Activated effector memory CD4-positive, alpha-beta T cell treated with anti-CD3 and anti-CD28 coated beads, Interleukin-2, amount 50 U/mL, for 16 hours (primary cell): ENCODE measurements around the gene DEFB125.
"Not testable (repeated sequence)": the region's sequence is repeated elsewhere in the genome, so short reads cannot be mapped to it uniquely, and the experiment has no call there.

Experiments
- DNase-seq: peaks from one replicate; pipeline ENCODE4 v3.0.0-alpha.2; 2020

DEFB125 gene, protein sequence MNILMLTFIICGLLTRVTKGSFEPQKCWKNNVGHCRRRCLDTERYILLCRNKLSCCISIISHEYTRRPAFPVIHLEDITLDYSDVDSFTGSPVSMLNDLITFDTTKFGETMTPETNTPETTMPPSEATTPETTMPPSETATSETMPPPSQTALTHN

DNA sequence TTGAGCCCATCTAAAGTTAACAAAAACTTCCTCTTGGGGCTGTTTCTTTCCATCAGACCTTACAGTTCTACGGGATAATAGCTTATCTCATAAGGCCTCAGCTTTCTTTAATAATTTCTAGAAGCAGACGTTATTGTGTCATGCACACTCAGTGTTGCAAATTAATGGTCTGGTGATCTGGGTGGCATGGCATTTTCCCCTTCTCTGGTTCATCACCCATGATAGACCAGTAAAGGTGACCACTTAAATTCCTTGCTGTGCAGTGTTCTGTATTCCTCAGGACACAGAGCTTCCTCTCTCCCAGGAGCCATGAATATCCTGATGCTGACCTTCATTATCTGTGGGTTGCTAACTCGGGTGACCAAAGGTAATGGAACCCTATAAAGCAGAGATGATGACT lies at the start of gene DEFB125:
TSS of gene DEFB125 (plus strand) at position 272 of the 400 bp plus-strand sequence. CDS start at position 310, 38 bp downstream.
- no peak for DNase-seq

DNA sequence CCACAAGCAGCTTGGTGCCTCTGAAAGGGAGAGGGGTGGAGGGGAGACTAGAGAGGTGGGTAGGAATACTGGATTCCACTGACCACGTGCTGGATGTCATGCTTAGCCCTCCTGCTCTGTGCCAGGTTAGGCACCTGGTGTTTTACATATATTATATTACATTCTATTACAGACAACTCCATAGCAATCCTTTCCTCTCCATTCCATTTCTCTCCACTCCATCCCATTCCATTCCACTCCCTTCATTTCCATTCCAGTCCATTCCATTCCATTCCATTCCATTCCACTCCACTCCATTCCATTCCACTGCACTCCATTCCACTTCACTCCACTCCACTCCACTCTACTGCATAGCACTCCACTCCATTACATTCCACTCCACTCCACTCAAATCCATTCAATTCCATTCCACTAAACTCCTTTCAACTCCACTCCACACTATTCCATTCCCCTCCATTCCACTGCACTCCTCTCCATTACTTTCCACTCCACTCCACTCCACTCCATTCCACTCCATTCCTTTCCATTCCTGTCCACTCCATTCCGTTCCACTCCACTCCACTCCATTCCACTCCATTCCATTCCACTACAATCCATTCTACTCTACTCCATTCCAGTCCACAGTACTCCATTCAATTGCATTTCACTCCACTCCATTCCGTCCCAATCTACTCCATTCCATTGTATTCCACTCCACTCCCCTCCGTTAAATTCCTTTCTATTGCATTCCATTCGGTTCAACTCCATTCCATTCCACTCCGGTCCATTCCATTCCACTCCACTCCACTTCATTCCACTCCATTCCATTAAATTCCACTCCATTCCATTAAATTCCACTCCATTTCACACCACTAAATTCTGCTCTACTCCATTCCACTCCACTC lies 27.2 kb upstream of the DEFB125 start:
- no peak for DNase-seq

DNA sequence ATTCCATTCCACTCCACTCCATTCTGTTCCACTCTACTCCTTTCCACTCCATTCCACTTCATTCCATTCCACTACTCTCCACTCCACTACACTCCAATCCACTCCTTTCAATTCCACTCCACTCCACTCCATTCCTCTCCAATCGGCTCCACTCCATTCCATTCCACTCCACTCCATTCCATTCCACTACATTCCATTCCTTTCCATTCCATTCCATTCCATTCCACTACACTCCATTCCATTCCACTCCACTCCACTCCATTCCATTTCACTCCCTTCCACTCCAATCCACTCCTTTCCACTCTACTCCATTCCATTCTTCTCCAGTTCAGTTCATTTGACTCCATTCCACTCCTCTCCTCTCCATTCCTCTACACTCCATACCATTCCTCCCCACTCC lies 26.2 kb upstream of the DEFB125 start:
- no peak for DNase-seq

DNA sequence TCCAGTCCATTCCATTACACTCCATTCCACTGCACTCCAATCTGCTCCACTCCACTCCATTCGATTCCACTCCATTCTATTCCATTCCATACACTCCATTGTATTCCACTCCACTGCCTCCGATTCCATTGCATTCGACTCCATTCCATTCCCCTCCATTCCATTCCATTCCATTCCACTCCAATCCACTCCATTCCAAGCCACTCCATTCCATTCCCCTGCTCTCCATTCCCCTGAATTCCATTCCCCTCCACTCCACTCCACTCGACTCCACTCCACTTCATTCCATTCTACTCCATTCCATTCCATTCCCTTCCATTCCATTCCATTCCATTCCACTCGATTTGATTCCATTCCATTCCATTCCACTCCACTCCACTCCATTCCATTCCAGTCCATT lies 25.7 kb upstream of the DEFB125 start:
- DNase-seq = no peak

DNA sequence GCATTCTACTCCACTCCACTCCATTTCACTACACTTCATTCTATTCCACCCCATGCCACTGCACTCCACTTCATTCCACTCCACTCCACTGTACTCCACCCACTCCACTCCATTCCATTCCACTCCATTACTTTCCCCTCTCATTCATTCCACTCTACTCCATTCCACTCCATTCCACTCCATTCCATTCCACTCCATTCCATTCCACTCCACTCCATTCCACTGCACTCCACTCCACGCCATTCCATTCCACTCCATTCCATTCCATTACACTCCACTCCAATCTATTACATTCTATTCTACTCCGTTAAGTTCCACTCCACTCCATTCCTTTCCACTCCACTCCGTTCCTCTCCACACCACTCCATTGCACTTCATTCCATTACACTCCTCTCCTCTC lies 25.0 kb upstream of the DEFB125 start:
- no peak for DNase-seq

DNA sequence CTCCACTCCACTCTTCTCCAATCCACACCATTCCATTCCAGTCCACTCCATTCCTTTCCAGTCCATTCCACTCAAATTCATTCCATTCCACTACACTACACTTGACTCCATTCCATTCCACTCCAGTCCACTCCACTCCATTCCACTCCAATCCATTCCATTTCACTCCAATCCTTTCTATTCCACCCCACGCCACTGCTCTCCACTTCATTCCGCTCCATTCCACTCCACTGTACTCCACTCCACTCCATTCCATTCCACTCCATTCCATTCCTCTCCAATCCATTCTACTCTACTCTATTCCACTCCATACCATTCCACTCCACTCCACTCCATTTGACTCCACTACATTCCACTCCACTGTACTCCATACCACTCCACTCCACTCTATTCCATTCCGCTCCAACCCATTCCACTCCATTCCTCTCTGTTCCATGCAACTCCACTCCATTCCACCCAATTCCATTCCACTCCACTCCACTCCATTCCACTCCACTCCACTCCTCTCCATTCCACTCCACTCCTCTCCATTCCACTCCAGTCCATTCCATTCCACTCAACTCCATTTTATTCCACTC lies 23.4 kb upstream of the DEFB125 start:
- DNase-seq = no peak

DNA sequence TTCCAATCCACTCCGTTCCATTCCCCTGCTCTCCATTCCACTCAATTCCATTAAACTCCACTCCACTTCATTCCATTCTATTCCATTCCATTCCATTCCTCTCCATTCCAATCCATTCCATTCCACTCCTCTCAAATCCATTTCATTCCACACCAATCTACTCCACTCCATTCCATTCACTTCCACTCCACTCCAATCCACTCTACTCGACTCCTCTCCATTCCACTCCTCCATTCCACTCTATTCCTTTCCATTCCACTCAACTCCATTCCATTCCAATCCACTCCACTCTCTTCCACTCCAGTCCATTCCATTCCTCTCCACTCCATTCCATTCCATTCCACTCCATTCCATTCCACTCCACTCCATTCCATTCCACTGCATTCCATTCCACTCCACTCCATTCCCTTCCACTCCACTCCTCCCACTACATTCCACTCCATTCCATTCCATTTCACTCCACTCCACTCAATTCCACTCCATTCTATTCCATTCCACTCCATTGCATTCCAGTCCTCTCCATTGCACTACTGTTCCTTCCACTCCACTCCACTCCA lies 22.6 kb upstream of the DEFB125 start:
- DNase-seq = no peak

DNA sequence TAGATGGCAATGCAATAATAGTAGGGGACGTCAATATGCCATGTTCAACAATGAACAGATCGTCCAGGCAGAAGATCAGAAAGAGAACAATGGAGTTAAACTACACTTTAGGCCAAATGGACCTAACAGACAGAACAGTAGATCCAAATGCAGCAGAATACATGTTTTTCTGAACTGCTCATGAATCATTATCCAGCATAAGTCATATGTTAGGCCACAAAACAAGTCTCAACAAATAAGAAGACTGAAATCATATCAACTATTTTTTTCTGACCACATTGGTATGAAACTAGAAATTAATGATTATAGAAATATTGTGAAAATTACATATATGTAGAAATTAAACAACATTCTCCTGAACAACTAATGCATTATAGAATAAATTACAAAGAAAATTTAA lies 10.2 kb upstream of the DEFB125 start:
- no peak for DNase-seq

DNA sequence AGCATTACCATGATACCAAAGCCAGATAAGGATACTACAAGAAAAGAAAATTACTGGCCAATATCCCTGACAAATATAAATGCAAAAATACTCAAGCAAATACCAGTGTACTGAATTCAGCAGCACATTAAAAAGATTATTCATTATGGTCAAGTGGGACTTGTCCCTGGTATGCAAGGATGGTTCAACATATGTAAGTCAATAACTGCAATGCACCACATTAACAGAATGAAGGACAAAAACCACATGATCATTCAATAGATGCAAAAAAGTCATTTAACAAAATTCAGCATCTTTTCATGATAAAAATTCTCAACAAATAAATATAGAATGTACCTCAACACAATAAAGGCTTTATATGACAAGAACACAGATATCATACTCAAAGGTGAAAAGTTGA lies 9.1 kb upstream of the DEFB125 start:
- DNase-seq = no peak

DNA sequence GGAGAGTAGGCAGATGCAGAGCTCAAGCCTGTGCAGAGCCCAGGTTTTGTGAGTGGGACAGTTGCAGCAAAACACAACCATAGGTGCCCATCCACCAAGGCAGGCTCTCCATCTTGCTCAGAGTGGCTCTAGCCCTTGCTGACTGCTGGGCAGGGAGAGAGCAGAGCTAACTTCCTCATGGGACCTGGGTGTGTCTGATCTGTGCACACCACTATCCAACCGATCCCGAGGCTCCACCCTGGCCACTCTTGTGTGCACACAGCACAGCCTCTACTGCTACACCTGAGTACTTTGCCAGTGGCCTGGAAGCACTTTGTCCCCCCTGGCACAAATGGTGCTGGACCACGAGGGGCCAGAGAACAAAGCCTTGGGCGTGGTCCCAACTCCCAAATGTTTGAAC lies 7.9 kb upstream of the DEFB125 start:
- no peak for DNase-seq

DNA sequence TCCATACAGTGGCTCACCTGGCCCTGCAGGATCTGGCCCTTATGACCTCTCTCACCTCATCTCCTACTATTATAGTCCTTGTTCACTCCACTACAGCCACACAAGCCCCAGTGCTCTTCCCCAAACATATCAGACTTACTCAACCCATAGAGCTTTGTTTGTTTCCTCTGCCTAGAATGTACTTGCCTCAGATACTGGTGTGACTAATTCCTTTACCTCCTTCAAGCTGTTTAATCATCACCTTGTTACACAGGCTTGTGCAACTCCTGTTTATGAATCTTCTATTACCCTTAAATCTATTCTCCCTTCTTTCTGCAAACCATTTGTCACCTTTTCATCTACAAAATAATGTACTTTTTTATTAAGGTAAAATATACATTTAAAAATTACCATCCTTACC lies 3.2 kb downstream of the DEFB125 start:
- no peak for DNase-seq

DNA sequence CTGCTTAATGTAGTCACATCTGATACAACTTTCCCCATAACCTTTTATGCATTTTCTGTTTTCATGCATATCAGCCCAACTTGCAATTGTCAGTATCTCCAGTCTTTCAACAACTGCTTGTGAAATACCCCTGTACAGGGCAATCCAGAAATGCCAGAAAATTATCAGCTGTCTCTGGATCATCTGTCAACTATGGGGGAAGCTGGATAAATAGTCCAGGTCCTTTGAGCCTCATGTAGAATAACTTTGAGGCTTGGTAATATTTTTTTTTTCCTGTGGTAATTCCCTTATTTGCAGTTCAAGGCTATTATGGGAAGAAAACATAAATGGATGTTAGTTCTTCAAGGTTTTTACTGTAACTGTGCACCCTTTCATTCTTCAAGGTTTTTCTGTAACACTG lies 6.2 kb downstream of the DEFB125 start:
- DNase-seq = no peak

DNA sequence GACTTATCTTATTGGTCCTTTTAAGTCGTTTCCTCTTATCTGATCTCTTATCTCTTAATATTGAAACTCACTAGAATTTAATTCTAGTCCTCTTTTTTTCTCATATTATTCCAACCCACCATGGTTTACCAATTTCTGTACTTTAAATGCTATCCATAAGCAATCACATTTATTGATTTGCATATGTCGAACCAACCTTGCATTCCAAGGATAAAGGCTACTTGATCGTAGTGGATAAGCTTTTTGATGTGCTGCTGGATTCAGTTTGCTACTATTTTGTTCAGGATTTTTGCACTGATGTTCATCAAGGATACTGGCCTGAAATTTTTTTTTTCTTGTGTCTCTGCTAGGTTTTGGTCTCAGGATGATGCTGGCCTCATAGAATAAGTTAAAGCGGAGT lies 7.7 kb downstream of the DEFB125 start:
- DNase-seq = no peak

DNA sequence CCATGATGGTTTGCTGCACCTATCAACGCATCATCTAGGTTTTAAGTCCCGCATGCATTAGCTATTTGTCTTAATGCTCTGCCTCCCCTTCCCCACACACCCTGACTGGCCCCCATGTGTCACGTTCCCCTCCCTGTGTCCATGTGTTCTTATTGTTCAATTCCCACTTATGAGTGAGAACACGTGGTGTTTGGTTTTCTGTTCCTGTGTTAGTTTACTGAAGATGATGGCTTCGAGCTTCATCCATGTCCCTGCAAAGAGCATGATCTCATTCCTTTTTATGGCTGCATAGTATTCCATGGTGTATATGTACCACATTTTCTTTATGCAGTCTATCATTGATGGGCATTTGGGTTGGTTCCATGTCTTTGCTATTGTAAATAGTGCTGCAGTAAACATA lies 10.2 kb downstream of the DEFB125 start:
- not testable (repeated sequence) for DNase-seq

DNA sequence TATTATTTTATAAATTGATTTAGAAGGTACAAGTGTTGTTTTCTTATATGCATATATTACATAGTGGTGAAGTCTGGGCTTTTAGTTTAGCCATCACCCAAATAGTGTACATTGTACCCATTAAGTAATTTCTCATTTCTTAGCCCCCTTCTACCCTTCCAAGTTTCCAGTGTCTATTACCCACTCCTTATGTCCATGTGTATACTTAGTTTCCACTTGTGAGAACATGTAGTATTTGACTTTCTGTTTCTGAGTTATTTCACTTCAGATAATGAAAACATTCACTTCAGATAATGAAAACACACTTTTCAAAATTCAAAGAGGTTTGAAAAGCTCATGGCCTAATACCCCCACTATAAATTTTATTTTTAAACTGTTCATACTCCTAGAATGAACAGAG lies 14.5 kb downstream of the DEFB125 start:
- DNase-seq = no peak

DNA sequence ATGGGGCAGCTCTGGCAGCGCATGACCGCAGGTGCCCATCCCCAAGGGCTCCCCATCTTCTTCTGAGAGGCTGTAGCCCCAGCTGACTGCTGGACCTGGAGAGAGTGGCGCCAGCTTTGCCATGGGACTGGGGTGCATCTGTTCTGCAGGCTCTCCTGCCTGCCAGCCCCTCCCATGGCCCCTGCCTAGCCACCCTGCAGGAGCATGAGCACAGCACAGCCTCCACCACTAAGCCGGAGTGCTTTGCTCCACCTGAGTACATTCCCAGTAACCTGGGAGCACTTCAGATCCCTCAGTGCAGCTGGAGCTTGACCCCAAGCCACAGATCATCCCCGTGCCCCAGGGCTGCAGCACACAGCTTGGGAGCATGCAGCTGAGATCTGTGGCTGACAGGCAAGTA lies 16.0 kb downstream of the DEFB125 start:
- DNase-seq = no peak

DNA sequence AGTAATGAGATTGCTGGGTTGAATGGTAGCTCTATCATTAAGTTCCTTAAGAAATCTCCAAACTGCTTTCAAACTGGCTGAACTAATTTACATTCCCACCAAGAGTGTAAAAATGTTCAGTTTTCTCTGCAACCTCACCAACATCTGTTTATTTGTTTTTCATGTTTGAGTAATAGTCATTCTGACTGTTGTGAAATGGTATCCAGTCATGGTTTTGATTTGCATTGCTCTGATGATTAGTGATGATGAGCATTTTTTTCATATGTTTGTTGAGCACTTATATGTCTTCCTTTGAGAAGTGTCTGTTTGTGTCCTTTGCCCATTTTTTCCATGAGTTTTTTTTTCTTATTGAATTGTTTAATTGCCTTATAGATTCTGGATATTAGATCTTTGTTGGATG lies 24.9 kb downstream of the DEFB125 start:
- DNase-seq = no peak

DNA sequence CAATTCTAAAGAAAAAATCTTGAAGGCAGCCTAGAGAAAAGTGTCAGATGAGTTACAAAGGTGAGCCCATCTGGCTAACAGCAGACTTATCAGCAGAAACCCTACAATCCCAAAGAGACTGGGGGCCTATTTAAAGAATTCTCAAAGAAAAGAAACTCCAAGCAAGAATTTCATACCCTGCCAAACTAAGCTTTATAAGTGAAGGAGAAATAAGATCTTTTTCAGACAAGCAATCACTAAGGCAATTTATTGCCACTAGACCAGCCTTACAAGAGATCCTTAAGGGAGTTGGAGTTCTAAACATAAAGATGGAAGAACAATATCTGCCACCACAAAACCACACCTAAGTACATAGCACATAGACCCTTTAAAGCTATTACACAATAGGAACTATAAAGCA lies 30.0 kb downstream of the DEFB125 start:
- no peak for DNase-seq

DNA sequence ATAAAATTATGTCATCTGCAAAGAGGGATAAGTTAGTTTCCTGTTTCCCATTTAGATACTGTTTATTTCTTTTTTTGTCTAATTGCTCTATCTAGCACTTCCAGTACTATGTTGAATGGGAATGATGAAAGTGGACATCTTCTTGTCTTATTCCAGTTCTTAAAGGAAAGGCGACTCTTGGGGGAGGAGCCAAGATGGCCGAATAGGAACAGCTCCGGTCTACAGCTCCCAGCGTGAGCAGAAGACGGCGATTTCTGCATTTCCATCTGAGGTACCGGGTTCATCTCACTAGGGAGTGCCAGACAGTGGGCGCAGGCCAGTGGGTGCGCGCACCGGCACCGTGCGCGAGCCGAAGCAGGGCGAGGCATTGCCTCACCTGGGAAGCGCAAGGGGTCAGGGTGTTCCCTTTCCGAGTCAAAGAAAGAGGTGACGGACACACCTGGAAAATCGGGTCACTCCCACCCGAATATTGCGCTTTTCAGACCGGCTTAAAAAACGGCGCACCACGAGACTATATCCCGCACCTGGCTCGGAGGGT lies 42.4 kb downstream of the DEFB125 start:
- DNase-seq = not testable (repeated sequence)

DNA sequence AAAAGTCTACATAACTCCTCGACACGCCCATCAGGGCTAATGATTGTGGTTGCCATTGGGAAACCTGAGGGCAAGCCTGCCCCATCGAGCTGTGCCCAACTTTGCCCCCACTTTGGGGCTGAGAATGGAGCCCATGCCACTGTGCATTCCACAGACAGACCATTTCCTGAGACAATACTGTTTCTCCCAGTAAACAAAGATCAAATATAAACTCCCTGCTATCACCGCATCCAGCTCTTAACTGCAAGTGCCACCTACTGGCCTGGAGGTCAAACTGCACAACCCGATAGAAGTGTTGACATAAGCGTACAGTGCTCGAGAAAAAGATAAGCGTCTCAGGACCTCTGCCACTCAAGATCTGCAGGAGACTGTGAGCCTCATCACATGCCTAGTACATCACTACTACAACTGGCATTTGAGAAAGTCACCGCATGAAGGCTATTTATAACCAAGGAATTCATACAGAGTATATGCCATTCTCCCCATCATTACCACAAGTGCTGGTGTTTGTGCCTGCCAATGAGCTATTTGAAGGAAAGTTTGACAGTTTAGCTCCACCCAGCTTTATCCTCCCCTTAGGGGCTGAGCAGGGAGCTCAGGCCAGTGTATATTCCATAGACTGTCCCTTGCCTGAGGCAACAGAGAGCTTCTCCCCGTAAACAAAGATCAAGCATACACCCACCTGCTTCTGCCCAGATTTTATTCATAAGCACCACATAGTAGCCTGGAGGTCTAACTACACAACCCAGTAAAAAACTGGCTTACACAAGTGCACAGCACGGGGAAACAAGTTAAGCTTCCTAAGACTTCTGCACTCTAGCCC lies 50.4 kb downstream of the DEFB125 start:
- DNase-seq = no peak

DNA sequence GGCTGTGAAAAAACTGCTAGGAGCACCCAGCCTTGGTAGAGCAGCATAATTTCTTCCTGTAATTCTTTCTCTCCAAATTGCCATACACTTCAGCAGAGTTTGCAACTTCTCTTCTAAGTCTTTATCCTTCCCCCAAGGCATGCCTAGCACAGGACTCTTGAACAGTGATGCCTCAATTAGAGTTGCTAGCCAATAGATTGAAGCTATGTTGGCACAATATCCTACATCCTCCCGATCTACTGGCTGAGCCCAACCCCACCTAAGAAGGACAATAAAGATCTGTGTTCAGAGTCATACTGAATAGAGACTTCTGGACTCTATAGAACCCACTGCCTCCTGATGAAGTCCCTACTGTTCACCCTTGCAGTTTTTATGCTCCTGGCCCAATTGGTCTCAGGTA lies 54.8 kb downstream of the DEFB125 start, which contains the start of gene DEFB126:
TSS of gene DEFB126 (plus strand) at position 301 of the 400 bp plus-strand sequence. CDS start at position 340, 39 bp downstream.
- no peak for DNase-seq

DNA sequence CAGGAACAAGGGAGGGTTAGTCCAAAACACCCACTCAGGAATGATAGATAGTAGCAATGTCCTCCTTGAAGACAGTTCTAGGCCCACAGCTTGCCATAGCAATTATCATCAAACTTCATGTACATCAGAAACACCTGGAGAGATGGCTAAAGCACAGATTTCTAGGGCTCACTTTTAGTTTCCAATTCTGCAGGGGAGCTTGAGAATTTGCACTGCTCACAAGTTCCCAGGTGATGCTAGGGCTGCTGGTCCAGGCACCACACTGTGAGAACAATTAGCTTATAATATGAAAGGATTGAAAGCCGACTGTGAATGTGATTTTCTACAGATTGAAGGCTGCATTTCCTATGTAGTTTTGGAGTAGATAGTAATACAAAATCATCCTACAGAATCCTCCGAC lies 58.4 kb downstream of the DEFB125 start:
- no peak for DNase-seq
